GM19238 (cell line): ENCODE data around the gene ERBB2.

Source experiments
- DNase-seq: peaks from one replicate; pipeline ENCODE4 v3.0.0; 2011; ENCODE audit warnings: low spot score; ENCODE audit not compliant: insufficient read length

ERBB2 gene

GRCh38 chr17:39665642-39666224 lies 34.1 kb upstream of the ERBB2 start:
- no peak for DNase-seq

DNA sequence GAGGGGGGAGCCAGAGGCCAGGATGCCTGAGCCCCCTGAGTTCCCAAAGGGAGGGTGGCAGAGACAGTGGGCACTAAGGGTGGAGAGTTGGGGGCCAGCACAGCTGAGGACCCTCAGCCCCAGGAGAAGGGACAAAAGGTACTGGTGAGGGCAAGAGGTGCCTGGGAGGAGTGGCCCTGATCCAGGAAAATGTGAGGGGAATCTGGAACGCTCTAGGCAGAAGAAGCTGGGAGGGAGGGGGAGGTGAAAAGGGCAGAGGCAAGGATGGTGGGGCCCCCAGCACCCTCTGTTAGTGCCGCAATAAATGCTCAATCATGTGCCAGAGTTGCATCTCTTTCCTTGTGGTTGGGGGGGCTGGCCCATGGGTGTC lies 33.6 kb upstream of the ERBB2 start:
- DNase-seq: no peak

- DNase-seq: no peak
Measured at GRCh38 chr17:39666601-39667261, 33.1 kb upstream of the ERBB2 start.

DNA sequence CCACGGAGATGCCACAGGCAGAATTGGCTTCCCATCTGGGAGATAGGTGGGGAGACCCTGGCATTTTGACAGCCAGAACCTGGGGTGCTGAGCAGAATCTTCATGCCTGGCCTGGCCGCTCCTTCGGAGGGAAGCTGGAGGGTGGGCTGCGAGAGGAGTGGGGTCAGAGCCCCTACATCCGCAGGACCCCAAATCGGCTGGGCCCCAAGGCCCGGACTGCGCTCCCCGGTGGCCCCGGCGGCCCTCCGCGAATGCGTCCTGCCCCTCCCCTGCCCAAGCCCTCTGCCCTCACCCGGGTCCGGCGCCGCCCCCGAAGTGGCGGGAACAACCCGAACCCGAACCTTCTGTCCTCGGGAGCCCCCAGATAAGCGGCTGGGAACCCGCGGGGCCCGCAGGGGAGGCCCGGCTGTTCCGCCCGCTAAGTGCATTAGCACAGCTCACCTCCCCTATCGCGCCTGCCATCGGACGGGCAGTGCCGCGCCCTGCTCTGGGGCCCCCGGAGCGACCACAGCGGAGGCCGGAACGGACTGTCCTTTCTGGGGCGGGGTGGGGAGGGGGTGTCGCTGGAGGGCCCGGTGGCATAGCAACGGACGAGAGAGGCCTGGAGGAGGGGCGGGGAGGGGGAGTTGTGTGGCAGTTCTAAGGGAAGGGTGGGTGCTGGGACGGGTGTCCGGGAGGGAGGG lies 32.5 kb upstream of the ERBB2 start:
- no peak for DNase-seq

- peak; percentile 75 for DNase-seq
Measured at GRCh38 chr17:39667945-39668924, 31.6 kb upstream of the ERBB2 start, which contains the start of gene PNMT. Gene PNMT (plus strand): TSS chr17:39668453. CDS start chr17:39668476, 23 bp downstream.

DNA sequence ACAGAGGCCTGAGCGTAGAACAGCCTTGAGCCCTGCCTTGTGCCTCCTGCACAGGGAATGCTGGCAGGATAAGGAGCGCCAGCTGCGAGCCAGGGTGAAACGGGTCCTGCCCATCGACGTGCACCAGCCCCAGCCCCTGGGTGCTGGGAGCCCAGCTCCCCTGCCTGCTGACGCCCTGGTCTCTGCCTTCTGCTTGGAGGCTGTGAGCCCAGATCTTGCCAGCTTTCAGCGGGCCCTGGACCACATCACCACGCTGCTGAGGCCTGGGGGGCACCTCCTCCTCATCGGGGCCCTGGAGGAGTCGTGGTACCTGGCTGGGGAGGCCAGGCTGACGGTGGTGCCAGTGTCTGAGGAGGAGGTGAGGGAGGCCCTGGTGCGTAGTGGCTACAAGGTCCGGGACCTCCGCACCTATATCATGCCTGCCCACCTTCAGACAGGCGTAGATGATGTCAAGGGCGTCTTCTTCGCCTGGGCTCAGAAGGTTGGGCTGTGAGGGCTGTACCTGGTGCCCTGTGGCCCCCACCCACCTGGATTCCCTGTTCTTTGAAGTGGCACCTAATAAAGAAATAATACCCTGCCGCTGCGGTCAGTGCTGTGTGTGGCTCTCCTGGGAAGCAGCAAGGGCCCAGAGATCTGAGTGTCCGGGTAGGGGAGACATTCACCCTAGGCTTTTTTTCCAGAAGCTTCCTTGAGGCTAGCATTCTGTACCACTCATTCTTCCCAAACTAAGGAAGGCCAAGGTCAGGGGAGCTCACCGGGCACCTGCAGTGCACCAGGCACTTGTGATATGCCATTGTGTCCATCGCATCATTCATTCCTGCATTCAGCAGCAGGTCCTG lies 29.7 kb upstream of the ERBB2 start:
- no peak for DNase-seq

DNA sequence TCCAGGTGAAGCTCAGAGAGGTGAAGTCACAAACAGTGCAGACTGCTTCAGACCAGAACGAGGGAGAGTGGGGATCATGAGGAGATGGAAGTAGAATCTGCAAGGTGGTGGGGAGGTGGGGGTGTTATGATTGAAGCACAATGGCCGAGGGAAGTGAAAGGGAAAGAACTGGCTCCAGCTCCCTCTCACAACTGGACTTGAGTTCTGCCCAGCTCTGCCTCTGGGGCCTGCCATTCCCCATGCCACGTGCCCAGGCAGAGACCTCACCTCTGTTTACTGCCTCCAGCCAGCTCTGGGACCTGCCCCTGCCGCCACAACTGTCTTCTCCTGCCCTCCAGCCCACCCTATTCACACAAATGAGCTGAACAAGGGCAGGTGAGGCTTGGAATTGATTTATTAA lies 29.1 kb upstream of the ERBB2 start:
- DNase-seq: no peak

DNA sequence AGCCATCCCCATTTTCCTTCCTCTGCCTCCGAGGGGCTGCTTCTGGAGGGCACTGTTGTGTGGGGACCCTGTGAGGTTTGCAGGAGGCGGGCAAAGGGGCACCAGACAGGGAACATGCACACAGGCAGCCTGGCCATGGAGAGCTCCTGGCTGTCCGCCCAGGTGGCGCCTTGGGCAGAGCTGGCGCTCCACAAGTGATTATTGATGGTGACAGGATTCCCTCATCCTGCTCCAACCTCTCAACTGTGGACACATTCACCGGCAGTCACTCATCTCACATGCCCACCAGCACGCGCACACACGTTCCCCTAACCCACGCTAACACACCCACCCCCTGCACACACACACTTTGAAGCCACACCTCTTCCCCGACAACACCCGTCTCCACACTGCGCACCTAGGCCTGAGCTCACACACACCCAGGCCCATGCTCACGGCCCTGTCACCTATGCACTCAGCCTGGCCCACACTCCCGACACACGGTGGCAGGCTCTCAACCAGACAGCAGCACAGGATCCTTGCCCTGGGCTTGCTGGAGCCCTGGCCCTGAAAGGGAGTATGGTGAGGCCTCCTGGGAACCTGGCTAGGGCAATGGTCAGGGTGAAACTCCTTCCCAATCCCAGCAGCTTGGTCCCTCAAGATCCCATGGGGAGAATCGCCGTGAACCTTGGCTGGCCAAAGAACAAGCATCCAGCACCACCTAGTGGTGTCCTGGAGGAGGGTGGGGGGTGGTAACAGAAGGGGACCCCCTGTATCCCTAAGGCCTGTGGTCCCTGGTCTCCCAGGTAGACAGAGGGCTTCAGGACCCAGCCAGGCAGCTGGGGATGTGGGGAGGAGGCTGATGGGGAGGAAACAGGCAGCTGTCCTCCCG lies 28.0 kb upstream of the ERBB2 start:
- no peak for DNase-seq

DNA sequence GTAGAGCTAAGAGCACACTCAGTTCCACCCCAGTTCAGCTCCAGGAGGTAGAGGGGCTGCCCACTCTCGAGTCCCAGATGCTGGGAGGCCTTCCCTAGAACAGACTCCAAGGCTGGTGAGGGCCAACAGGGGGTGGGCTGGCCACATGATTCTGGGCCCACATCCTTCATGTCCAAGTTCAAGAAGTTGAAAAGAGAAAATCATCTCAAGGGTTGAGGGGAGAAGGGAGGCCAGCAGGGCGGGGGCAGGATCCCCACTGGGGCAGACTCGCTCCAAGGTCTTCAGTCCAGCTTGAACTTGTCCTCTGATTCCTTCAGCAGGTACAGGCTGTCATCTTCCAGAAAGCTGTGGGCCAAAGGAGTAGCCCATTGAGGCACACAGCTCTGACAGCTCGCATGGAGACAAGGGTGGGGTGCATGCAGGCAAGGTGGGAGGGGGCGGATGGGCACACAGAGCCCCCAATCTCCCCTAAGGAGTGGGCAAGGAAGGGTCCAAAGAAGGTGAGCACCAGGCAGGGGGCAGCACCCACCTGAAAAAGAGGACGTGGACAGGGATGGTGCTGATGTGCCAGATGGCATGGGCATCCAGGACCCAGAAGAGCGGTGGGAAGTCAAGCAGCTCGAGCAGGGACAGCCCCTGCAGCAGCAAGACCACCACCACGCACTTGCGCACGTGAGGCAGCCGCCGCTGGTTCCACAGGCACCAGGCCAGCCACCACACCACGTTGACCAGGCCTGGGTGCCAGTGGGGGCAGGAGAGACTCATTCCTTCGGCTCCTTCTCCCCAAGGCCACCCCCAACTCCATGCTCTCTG lies 27.1 kb upstream of the ERBB2 start:
- no peak for DNase-seq

DNA sequence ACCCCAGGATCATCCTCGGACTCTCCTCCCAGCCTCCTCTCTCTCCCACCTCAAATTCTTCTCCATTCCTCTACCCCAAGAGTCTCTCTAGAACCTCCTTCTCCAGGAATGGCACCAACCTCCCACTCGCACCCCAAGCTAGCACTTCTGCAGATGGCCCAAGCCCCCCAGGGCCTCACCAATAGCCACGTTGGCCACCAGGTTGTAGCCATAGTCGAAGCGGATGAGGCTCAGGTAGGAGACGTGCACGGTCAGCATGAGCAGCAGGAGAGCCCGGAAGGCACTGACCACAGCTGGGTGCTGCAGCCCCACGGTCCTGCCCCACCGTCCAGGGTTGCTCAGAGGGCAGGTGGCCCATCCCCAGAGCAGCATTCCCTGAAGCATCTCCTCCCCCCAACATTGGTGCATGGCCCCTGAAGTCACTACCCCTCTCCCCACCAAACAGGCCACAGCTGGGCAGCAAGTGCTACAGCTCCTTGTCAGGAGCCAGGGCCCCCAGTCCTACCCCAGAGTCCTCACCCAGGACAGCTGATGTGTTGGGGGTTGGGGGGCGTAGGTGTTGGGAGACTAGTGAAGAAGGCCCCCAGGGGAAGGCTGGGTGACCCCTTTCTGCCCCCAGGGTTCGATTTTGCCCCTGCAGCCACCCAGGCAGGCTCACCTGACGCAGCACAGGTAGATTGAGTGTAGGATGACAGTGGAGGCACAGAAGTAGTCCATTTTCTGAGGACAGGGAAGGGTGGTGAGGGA lies 26.4 kb upstream of the ERBB2 start:
- DNase-seq: no peak

GRCh38 chr17:39674179-39674578 lies 25.7 kb upstream of the ERBB2 start:
- no peak for DNase-seq

DNA sequence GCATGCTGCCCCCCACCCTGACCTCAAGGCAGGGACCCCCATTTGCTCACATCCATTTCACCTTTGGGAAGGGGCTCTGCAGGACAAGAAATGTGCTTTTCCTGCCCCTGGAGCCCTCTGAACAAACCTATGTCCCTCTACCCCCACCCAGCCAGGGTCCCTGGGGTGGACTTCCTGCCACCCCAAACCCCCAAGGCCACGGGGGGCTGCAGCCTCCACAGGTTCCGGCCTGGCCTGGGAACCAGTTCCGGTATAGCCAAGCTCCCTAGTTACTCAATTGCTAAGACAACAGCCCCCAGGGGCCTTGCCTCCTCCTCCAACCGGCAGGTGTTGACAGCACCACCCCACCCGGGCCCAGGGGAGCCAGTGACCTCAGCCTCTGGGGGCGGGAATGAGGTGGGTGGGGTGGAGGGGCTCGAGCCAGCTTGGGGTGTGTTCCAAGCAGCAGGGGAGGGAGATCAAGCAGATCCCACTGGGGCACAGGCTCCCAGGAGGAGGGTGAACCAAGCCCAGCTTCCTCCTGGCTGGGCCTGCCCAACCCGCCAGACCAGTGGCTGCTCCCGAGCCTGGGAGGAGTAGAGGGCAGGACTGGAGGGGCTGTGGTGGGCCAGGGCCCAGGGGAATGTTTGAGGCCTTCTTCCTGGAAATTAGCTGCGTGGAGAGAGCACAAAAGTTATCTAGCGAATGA lies 25.0 kb upstream of the ERBB2 start:
- no peak for DNase-seq

DNA sequence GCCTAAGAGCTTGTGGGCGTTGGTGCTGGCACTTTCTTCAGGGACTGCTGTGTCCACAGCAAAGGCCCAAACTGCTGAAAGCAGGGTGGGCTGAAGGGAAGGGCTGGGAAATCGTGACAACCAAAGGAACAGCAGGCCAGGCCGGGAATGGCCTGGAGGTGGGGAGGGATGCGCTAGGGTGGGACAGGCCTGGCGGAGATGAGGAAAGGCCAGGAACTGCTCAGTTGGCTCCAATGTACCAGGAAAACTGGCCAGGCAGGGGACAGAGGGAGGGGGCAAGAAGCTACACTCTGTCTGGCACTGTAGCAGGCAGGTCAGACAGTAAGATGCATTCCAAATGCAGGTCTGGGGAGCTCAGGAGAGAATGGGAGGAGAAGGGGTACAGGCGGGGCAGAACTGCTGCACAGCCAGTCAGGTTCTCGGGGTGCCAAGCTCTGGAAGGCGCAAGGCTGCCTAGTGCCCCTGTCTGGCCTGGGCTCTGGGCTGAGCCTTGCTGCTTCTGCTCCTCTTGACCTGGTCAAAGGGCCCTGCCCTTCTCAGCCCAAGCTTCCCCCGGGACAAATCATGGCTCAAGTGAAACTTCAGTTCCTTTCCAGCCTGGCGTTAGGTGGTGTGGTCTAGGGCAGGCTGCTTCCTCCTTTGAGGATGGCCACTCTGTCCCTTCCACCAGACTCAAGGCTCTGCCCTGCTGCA lies 24.3 kb upstream of the ERBB2 start:
- DNase-seq: no peak

- DNase-seq: no peak
Measured at GRCh38 chr17:39676198-39676819, 23.6 kb upstream of the ERBB2 start.

DNA sequence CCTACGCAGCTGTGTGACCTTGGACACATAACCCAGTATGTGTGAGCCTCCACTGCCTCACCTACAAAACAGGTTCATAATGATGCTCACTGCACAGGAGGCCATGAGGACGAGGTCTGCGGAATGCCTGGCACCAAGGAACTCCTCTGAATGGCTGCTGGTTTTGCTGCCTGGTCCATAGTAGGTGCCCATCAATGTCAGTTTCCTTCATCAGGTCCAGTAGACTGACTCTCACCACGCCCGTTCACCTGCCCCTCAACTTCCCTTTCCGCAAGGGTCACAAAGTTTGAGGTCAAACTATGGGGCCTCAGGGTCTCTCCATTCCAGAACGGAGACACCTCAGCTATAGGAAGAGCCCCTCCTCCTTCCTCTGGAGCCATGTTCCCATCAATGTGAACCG lies 22.8 kb upstream of the ERBB2 start:
- no peak for DNase-seq

GRCh38 chr17:39677542-39678339 lies 22.1 kb upstream of the ERBB2 start:
- DNase-seq: no peak
